Ectodermal cell (in vitro differentiated cells): ENCODE measurements around the gene TMC5.
"Not testable (repeated sequence)": the region's sequence is repeated elsewhere in the genome, so short reads cannot be mapped to it uniquely, and the experiment has no call there.

Source experiments
- H3K27ac ChIP-seq: 2 replicates; pipeline ENCODE4 v1.7.0; 2013; ENCODE audit warnings: mild to moderate bottlenecking, low read depth, low read length; ENCODE audit not compliant: insufficient read depth, poor library complexity, severe bottlenecking
- H3K27me3 ChIP-seq: 2 replicates; pipeline ENCODE4 v1.7.0; 2013; ENCODE audit warnings: mild to moderate bottlenecking, low read length; ENCODE audit not compliant: insufficient read depth, control insufficient read depth, poor library complexity, severe bottlenecking
- H3K36me3 ChIP-seq: one replicate; pipeline ENCODE4 v1.7.0; 2013; ENCODE audit warnings: low read length; ENCODE audit not compliant: control insufficient read depth, insufficient read depth
- H3K4me1 ChIP-seq: one replicate; pipeline ENCODE4 v1.7.0; 2013; ENCODE audit warnings: low read length; ENCODE audit not compliant: control insufficient read depth, insufficient read depth
- H3K4me3 ChIP-seq: 2 replicates; pipeline ENCODE4 v1.7.0; 2013; ENCODE audit warnings: low read depth, low read length, control low read depth; ENCODE audit not compliant: insufficient read depth
- H3K9me3 ChIP-seq: 2 replicates; pipeline ENCODE4 v1.7.0; 2013; ENCODE audit warnings: mild to moderate bottlenecking, low read length, moderate library complexity; ENCODE audit not compliant: control insufficient read depth
- WGBS, 2 experiments: methylation state at CpG; one replicate each; pipeline ENCODE4 v1.1.7; 2013; ENCODE audit warnings: missing lambda C conversion rate in 2 of 2; 5-methylcytosine and 5-hydroxymethylcytosine counted together

The TMC5 gene

DNA sequence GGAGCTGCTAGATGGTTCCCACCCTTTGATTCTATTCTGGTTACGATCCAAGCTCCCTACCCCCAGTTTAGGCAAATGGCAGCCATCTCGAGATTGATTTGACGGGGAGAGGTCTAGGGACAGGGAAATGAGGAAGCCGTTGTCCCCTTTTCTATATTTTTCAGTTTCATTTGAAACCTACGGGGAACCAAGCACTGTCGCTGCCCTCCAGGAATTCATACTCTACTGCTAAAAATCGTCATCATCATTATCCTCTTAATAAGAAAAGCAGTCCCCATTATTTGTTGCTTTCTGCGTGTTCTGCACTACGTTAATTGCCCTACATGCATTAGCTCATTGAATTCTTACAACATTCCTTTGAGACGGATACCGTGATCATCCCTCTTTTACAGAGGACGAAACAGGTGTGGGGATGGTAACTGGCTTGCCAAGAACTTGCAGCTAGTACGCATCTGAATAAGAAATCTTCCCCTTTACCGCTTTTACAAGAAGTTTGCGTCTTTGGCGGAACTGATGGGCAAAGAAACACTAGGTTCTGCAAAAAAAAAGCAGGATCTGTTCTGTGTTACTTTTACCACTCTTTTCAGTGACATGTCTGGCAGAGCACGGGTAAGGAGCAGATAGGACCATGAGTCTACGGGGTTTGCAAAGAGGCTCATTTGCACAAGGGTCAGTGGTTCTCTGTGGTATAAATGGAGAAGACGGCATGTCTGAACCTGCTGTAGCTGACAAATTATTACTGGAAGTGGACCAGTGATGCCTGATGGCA lies 107.1 kb downstream of the TMC5 start:
- peaks cover 11% of the 10 kb centered on the region for H3K4me1 ChIP-seq
- peaks cover 12% of the 10 kb centered on the region for H3K36me3 ChIP-seq
- H3K27me3 ChIP-seq = no peaks in the 10 kb centered on the region
- H3K4me3 ChIP-seq = peak overlapping the region; percentile 70
- H3K27ac ChIP-seq = no peak overlapping the region
- 9% methylated on average over 19 of the region's 19 CpGs for WGBS, 2 experiments
- no peaks in the 10 kb centered on the region for H3K9me3 ChIP-seq

DNA sequence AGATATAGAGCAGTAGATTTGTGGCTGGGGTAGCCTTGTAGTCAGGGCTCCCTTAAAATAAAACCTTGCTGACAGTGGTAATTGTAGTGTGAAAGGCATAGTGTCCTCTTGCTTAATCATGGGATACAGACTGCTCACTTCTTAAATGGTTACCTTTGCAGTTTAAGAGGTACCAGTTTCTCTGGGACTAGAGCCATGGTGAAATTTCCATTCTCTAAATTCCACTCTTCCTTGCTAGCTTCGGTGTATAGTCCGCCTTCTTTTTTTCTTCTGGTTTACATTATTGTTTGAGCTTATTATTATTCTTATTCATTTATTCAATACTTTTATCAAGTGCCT lies 107.7 kb downstream of the TMC5 start:
- Histone ChIP-seq H3K9me3 (no peaks in the 10 kb centered on the region), H3K36me3 (peaks cover 12% of the 10 kb centered on the region), H3K4me1 (peaks cover 7% of the 10 kb centered on the region), H3K4me3 (peak overlapping the region; percentile 70), H3K27ac (no peak overlapping the region), H3K27me3 (no peaks in the 10 kb centered on the region)
- WGBS, 2 experiments = no CpG with 5 or more reads among the region's 2 CpGs

- Histone ChIP-seq H3K27me3 (no peaks in the 10 kb centered on the region), H3K4me3 (no peak overlapping the region), H3K27ac (no peak overlapping the region), H3K36me3 (peaks cover 12% of the 10 kb centered on the region), H3K9me3 (no peaks in the 10 kb centered on the region), H3K4me1 (peaks cover 4% of the 10 kb centered on the region)
- 94 to 100% methylated on average over 1 of the region's 1 CpG for WGBS, 2 experiments
Measured at GRCh38 chr16:19527161-19527560, 109.5 kb downstream of the TMC5 start.

GRCh38 chr16:19528666-19529065 lies 111.0 kb downstream of the TMC5 start:
- Histone ChIP-seq H3K4me1 (no peaks in the 10 kb centered on the region), H3K36me3 (peaks cover 12% of the 10 kb centered on the region), H3K27me3 (no peaks in the 10 kb centered on the region), H3K27ac (no peak overlapping the region), H3K9me3 (no peaks in the 10 kb centered on the region), H3K4me3 (no peak overlapping the region)
- 92 to 96% methylated on average over 3 of the region's 3 CpGs for WGBS, 2 experiments

DNA sequence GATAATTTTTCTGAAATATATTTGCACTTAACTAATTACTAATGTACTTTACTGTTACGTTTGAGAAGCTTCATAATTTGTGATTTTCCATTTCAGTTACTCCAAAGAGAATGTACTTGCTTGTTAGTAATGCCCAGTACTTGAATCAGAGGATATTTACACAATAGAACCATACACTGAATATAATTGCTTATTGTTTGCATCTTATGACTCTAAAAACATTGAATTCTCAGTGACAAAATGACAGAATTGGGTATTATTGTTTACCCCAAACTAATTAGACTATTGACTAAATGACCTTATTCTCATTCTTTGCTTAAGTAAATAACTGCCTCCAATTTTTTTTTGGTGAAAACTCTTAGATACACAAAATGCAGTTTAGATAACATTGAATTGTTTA lies 114.9 kb downstream of the TMC5 start:
- H3K27me3 ChIP-seq = no peaks in the 10 kb centered on the region
- H3K36me3 ChIP-seq = peaks cover 22% of the 10 kb centered on the region
- H3K9me3 ChIP-seq = no peaks in the 10 kb centered on the region
- no peaks in the 10 kb centered on the region for H3K4me1 ChIP-seq
- H3K4me3 ChIP-seq = no peak overlapping the region
- no peak overlapping the region for H3K27ac ChIP-seq
- 100% methylated on average over 1 of the region's 1 CpG; no CpG with 5 or more reads in 1 of the 2 experiments for WGBS, 2 experiments

DNA sequence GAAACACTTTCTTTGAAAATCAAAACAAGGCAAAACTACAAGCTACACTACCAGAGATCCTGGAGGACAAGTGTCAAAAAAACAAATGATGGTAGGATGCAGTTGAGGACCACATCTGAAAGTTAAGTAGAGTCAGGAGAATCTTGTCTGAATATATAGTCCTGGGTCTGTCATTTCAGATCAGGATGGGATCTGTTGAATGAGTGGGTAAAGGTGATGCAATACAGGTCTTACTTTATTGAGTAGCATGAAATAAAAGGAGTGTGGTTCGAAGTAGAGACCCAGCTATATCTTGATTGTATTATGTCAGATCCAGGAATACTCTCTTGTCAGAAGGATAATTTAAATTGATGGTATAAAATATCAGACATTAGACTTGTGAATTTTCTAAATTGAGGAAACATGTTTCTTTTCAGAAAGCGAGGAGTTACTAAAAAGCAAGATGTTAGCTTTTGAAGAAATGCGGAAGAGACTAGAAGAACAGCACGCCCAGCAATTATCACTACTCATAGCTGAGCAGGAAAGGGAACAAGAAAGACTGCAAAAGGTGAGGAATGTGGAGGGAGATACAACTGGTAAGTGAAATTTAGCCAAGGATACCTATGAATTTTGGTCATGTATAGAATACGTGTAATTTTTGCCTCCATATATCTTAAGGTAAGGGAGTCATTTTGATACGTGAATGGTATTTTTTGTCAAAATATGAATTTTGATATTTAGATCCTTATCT lies 122.7 kb downstream of the TMC5 start:
- no peaks in the 10 kb centered on the region for H3K27me3 ChIP-seq
- peaks cover 16% of the 10 kb centered on the region for H3K36me3 ChIP-seq
- H3K27ac ChIP-seq = no peak overlapping the region
- H3K4me1 ChIP-seq = no peaks in the 10 kb centered on the region
- no peaks in the 10 kb centered on the region for H3K9me3 ChIP-seq
- 95 to 96% methylated on average over 5 to 6 of the region's 6 CpGs for WGBS, 2 experiments
- H3K4me3 ChIP-seq = no peak overlapping the region

GRCh38 chr16:19542138-19542821 lies 124.6 kb downstream of the TMC5 start:
- peaks cover 7% of the 10 kb centered on the region for H3K36me3 ChIP-seq
- H3K9me3 ChIP-seq = no peaks in the 10 kb centered on the region
- H3K27me3 ChIP-seq = no peaks in the 10 kb centered on the region
- H3K4me3 ChIP-seq = no peak overlapping the region
- no peaks in the 10 kb centered on the region for H3K4me1 ChIP-seq
- H3K27ac ChIP-seq = no peak overlapping the region
- WGBS, 2 experiments = 84 to 96% methylated on average over 2 of the region's 3 CpGs

- not testable (repeated sequence) for H3K36me3 ChIP-seq
Measured at GRCh38 chr16:19543278-19543996, 125.8 kb downstream of the TMC5 start.

DNA sequence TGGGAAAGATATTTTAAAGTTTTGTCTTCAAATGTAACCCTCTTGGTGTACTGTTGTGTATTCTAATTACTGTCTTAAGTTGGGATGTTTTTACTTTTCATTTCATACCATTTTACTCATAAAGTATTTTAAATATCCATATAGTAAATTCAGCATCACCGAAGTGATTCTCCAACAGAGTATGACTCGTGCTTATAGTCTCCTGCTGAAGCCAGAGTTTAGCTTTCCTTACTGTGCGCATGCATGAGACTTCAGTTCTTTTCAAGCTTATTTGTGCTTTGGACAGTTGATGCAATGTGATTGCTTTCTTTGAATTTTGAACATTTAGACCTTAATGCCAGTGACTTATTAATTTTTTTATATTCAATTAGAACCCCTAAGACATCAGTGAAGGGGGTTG lies 130.5 kb downstream of the TMC5 start:
- WGBS, 2 experiments = 93 to 96% methylated on average over 3 of the region's 3 CpGs
- Histone ChIP-seq H3K27me3 (no peaks in the 10 kb centered on the region), H3K4me1 (no peaks in the 10 kb centered on the region), H3K4me3 (no peak overlapping the region), H3K27ac (no peak overlapping the region), H3K9me3 (no peaks in the 10 kb centered on the region), H3K36me3 (peaks cover 10% of the 10 kb centered on the region)

More at GRCh38 chr16:19543278-19543996, 125.8 kb downstream of the TMC5 start:
- H3K9me3 ChIP-seq, H3K27ac ChIP-seq, H3K4me3 ChIP-seq, H3K27me3 ChIP-seq, H3K4me1 ChIP-seq: not testable (repeated sequence)
- 94 to 98% methylated on average over 10 of the region's 10 CpGs for WGBS, 2 experiments
